Suprapubic skin (tissue), 3 donors: Measurements from ENCODE around the gene WDR83.

Experiments
- POLR2A ChIP-seq, 2 donors: fragments of 450-650 bp; IDR thresholded peaks; one replicate each; pipeline ENCODE4 v1.6.1; 2017; ENCODE audit warnings: antibody characterized with exemption in 2 of 2, mild to moderate bottlenecking in 2 of 2, moderate library complexity in 2 of 2
- TF ChIP-seq, protein P1 (sequence below), 2 donors: fragments of 200-600 bp in 1 of 2; fragments of 450-650 bp in 1 of 2; sonication (generic) in 1 of 2; IDR thresholded peaks; one replicate each; pipeline ENCODE4 v1.5.1; 2016 to 2019; ENCODE audit warnings: antibody characterized with exemption in 2 of 2, mild to moderate bottlenecking in 1 of 2, moderate library complexity in 1 of 2

DNA sequence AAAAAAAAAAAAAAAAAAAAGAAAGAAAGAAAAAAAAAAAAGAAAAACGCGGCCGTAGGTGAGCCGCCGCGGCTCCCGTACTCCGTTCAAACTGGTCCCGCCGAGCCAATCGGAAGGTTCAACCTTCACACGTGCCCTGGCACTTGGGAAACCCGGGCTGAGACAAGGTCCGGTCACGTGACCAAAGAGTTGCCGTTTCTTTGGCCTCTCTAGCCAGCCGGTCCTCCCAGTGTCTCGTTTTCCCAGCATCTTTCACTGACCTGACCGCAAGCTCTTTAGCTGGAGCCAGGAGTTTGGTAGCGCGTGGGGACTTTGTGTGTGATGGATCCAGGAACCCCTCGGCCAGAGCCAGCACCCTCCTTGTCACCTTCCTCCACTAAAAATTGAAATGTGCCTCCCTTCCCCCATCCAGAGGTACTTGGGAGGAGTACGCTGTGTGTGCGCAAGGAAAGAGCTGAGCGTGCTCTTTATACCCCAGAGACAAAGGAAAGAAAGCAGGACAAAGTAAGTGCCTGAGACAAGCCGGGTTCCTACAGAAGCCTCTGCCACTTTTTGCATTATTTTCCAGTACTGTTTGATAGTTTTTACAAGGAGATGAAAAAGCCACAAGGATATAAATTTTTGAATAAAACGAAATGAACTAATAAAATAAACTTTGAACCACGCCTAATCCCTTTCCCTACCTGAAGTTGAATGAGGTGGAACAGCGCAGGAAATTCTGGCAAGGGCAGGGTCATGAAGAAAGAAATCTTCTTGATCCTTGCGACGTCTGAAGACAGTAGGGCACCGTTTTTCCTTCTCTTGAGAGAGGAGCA lies 56.2 kb downstream of the WDR83 start:
- no peak for TF ChIP-seq POLR2A (IDR thresholded peaks at IDR 0.05)
- TF ChIP-seq, protein P1, sequence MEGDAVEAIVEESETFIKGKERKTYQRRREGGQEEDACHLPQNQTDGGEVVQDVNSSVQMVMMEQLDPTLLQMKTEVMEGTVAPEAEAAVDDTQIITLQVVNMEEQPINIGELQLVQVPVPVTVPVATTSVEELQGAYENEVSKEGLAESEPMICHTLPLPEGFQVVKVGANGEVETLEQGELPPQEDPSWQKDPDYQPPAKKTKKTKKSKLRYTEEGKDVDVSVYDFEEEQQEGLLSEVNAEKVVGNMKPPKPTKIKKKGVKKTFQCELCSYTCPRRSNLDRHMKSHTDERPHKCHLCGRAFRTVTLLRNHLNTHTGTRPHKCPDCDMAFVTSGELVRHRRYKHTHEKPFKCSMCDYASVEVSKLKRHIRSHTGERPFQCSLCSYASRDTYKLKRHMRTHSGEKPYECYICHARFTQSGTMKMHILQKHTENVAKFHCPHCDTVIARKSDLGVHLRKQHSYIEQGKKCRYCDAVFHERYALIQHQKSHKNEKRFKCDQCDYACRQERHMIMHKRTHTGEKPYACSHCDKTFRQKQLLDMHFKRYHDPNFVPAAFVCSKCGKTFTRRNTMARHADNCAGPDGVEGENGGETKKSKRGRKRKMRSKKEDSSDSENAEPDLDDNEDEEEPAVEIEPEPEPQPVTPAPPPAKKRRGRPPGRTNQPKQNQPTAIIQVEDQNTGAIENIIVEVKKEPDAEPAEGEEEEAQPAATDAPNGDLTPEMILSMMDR (IDR thresholded peaks at IDR 0.05): no peak
